HepG2 (cell line): Measurements from ENCODE around the gene HSCB. TPM values are rescaled to one million over a fixed set of nuclear protein-coding genes. Genes with fewer than 3 reads are reported as not detected.

Source experiments
- EZH2 ChIP-seq: conservative IDR thresholded peaks from 2 replicates; pipeline ENCODE4 v1.6.1; 2012; ENCODE audit warnings: mild to moderate bottlenecking, low read depth, low read length, moderate library complexity
- FLYWCH1 ChIP-seq: sonication (generic); formaldehyde crosslinking; IDR thresholded peaks from 2 replicates; pipeline ENCODE4 v1.8.1; 2023; ENCODE audit warnings: mild to moderate bottlenecking, missing genetic modification reagents
- HIVEP1 ChIP-seq: sonication (generic); formaldehyde crosslinking; IDR thresholded peaks from 2 replicates; pipeline ENCODE4 v1.4.0; 2020; ENCODE audit warnings: mild to moderate bottlenecking, missing genetic modification reagents
- IRF1 ChIP-seq: sonication (generic); formaldehyde crosslinking; IDR thresholded peaks from 2 replicates; pipeline ENCODE4 v1.4.0; 2020; ENCODE audit warnings: low read depth, mild to moderate bottlenecking, missing genetic modification reagents
- JUN ChIP-seq: sonication (generic); formaldehyde crosslinking; IDR thresholded peaks from 2 replicates; pipeline ENCODE4 v1.4.0; 2020; ENCODE audit warnings: mild to moderate bottlenecking, missing genetic modification reagents
- KLF9 ChIP-seq: IDR thresholded peaks from 2 replicates; pipeline ENCODE4 v1.6.1; 2016; ENCODE audit warnings: low read depth
- MZF1 ChIP-seq: sonication (generic); formaldehyde crosslinking; IDR thresholded peaks from 2 replicates; pipeline ENCODE4 v1.8.1; 2023; ENCODE audit warnings: mild to moderate bottlenecking, missing genetic modification reagents, borderline replicate concordance
- RFX5 ChIP-seq: IDR thresholded peaks from 2 replicates; pipeline ENCODE4 v1.6.1; 2011; ENCODE audit warnings: low read depth, low read length, improper control_type of control experiment
- SATB2 ChIP-seq: sonication (generic); formaldehyde crosslinking; IDR thresholded peaks from 2 replicates; pipeline ENCODE4 v1.5.0; 2020; ENCODE audit warnings: missing genetic modification reagents
- TFDP2 ChIP-seq: sonication (generic); formaldehyde crosslinking; IDR thresholded peaks from 2 replicates; pipeline ENCODE4 v1.4.0; 2020; ENCODE audit warnings: missing genetic modification reagents
- ZBTB3 ChIP-seq: sonication (generic); formaldehyde crosslinking; IDR thresholded peaks from 2 replicates; pipeline ENCODE4 v1.4.0; 2020; ENCODE audit warnings: low read depth, mild to moderate bottlenecking, moderate library complexity, missing genetic modification reagents, borderline replicate concordance
- ZBTB43 ChIP-seq: sonication (generic); formaldehyde crosslinking; conservative IDR thresholded peaks from 2 replicates; pipeline ENCODE4 v1.4.0; 2020; ENCODE audit warnings: missing genetic modification reagents
- ZC3H13 ChIP-seq: sonication (generic); formaldehyde crosslinking; IDR thresholded peaks from 2 replicates; pipeline ENCODE4 v1.8.1; 2023; ENCODE audit warnings: mild to moderate bottlenecking, missing genetic modification reagents, moderate library complexity
- ZFP36 ChIP-seq: fragments of 150-350 bp; IDR thresholded peaks from 2 replicates; pipeline ENCODE4 v1.6.1; 2018; ENCODE audit warnings: borderline replicate concordance, low read length, low read depth; ENCODE audit not compliant: partially characterized antibody
- ZNF317 ChIP-seq: sonication (generic); formaldehyde crosslinking; IDR thresholded peaks from 2 replicates; pipeline ENCODE4 v1.5.0; 2020; ENCODE audit warnings: mild to moderate bottlenecking, missing genetic modification reagents
- ZNF33A ChIP-seq: sonication (generic); formaldehyde crosslinking; IDR thresholded peaks from 2 replicates; pipeline ENCODE4 v1.5.1; 2020; ENCODE audit warnings: missing genetic modification reagents, mild to moderate bottlenecking, moderate library complexity, borderline replicate concordance
- ZNF446 ChIP-seq: sonication (generic); formaldehyde crosslinking; IDR thresholded peaks from 2 replicates; pipeline ENCODE4 v1.5.0; 2020; ENCODE audit warnings: mild to moderate bottlenecking, missing genetic modification reagents
- ZNF605 ChIP-seq: sonication (generic); formaldehyde crosslinking; IDR thresholded peaks from 2 replicates; pipeline ENCODE4 v1.8.0; 2022; ENCODE audit warnings: mild to moderate bottlenecking, missing genetic modification reagents
- ZNF614 ChIP-seq: IDR thresholded peaks from 2 replicates; pipeline ENCODE4 v1.6.1; 2018; ENCODE audit warnings: missing biosample characterization, missing genetic modification reagents, inconsistent platforms, borderline replicate concordance
- ZNF776 ChIP-seq: sonication (generic); formaldehyde crosslinking; IDR thresholded peaks from 2 replicates; pipeline ENCODE4 v1.4.0; 2020; ENCODE audit warnings: mild to moderate bottlenecking, missing genetic modification reagents
- polyA plus RNA-seq, 8 experiments: library from polyadenylated mRNA; depleted of rRNA in 3 of 8; stranded (reverse) in 7 of 8; unstranded in 1 of 8; fragments of >200 nt; fragmentation: Illumina TruSeq in 4 of 8; extraction: Trizol in 4 of 8; gene quantifications; 2 replicates each; pipeline versions ENCODE4 v1.2.1 to v1.2.3, GENCODE V29; 2011 to 2016; ENCODE audit warnings: low read depth in 4 of 8, missing spikeins in 1 of 8, mixed read lengths in 1 of 8; ENCODE audit not compliant: insufficient read depth in 1 of 8
- total RNA-seq, 5 experiments: library from RNA; depleted of rRNA; stranded (reverse); fragments of >200 nt; fragmentation: Illumina TruSeq; extraction: Trizol; gene quantifications; 2 replicates each; pipeline ENCODE4 v1.2.3, GENCODE V29; 2016; ENCODE audit warnings: low read depth in 1 of 5
- TF ChIP-seq, protein P1 (sequence below): sonication (generic); formaldehyde crosslinking; IDR thresholded peaks from 2 replicates; pipeline ENCODE4 v1.4.0; 2020; ENCODE audit warnings: missing genetic modification reagents, borderline replicate concordance
- TF ChIP-seq, protein P2 (sequence below): sonication (generic); formaldehyde crosslinking; IDR thresholded peaks from 2 replicates; pipeline ENCODE4 v1.8.1; 2023; ENCODE audit warnings: mild to moderate bottlenecking, missing genetic modification reagents

HSCB gene
- total and polyA plus RNA-seq, 2 of the 13 experiments (the other 11 are each of a cell fraction or from before 2014, with no cell fraction given) = 15.4 to 20.9 TPM

GRCh38 chr22:28800308-28801041 is 58.6 kb downstream of the HSCB start, which contains the start of gene XBP1 (continued):
- peak; percentile 85 for TF ChIP-seq ZNF446 (CRISPR knock-in tag)
- no peak for TF ChIP-seq IRF1 (CRISPR knock-in tag)
- peak; percentile 74; the same call in 1 of the 2 replicates for TF ChIP-seq HIVEP1 (CRISPR knock-in tag)
- TF ChIP-seq ZC3H13 = peak; percentile 37; the same call in 1 of the 2 replicates
- peak; percentile 79 for TF ChIP-seq RFX5
- TF ChIP-seq, protein P1, sequence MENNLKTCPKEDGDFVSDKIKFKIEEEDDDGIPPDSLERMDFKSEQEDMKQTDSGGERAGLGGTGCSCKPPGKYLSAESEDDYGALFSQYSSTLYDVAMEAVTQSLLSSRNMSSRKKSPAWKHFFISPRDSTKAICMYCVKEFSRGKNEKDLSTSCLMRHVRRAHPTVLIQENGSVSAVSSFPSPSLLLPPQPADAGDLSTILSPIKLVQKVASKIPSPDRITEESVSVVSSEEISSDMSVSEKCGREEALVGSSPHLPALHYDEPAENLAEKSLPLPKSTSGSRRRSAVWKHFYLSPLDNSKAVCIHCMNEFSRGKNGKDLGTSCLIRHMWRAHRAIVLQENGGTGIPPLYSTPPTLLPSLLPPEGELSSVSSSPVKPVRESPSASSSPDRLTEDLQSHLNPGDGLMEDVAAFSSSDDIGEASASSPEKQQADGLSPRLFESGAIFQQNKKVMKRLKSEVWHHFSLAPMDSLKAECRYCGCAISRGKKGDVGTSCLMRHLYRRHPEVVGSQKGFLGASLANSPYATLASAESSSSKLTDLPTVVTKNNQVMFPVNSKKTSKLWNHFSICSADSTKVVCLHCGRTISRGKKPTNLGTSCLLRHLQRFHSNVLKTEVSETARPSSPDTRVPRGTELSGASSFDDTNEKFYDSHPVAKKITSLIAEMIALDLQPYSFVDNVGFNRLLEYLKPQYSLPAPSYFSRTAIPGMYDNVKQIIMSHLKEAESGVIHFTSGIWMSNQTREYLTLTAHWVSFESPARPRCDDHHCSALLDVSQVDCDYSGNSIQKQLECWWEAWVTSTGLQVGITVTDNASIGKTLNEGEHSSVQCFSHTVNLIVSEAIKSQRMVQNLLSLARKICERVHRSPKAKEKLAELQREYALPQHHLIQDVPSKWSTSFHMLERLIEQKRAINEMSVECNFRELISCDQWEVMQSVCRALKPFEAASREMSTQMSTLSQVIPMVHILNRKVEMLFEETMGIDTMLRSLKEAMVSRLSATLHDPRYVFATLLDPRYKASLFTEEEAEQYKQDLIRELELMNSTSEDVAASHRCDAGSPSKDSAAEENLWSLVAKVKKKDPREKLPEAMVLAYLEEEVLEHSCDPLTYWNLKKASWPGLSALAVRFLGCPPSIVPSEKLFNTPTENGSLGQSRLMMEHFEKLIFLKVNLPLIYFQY = no peak; the same call in 1 of the 2 replicates
- TF ChIP-seq SATB2 (CRISPR knock-in tag) = no peak; the same call in 1 of the 2 replicates
- TF ChIP-seq ZFP36 = no peak
- no peak for TF ChIP-seq ZNF33A
- TF ChIP-seq MZF1 (CRISPR knock-in tag) = no peak
- TF ChIP-seq, protein P2, sequence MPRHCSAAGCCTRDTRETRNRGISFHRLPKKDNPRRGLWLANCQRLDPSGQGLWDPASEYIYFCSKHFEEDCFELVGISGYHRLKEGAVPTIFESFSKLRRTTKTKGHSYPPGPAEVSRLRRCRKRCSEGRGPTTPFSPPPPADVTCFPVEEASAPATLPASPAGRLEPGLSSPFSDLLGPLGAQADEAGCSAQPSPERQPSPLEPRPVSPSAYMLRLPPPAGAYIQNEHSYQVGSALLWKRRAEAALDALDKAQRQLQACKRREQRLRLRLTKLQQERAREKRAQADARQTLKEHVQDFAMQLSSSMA (CRISPR knock-in tag) = no peak
- TF ChIP-seq FLYWCH1 (CRISPR knock-in tag) = no peak
- TF ChIP-seq TFDP2 (CRISPR knock-in tag) = peak; percentile 86
- no peak for TF ChIP-seq ZNF605 (CRISPR knock-in tag)
- TF ChIP-seq KLF9 (CRISPR knock-in tag) = no peak
- TF ChIP-seq ZBTB3 (CRISPR knock-in tag) = peak; percentile 71; the same call in 1 of the 2 replicates
- TF ChIP-seq EZH2 = no peak
- no peak for TF ChIP-seq ZNF317 (CRISPR knock-in tag)
- TF ChIP-seq ZNF614 = 0 out of 2 replicates have a peak, but pooled peaks have one; percentile 12
- peak; percentile 77; the same call in 1 of the 2 replicates for TF ChIP-seq ZNF776 (CRISPR knock-in tag)
- TF ChIP-seq ZBTB43 = no peak
- peak; percentile 64; the same call in 1 of the 2 replicates for TF ChIP-seq JUN (CRISPR knock-in tag)
